Transverse colon (tissue), 4 donors: ENCODE data around the gene PIK3CB. TPM values are rescaled to one million over a fixed set of nuclear protein-coding genes. Genes with fewer than 3 reads are reported as not detected.

Experiments
- DNase-seq: peaks from one replicate; pipeline ENCODE4 v3.0.0-alpha.2; 2019
- H3K27ac ChIP-seq, 4 donors: fragments of 200-600 bp; sonication (generic); 2 replicates each; pipeline ENCODE4 v1.5.1; 2016 to 2018; ENCODE audit warnings: inconsistent platforms in 4 of 4
- H3K27me3 ChIP-seq: fragments of 200-600 bp; sonication (generic); 2 replicates; pipeline ENCODE4 v1.5.1; 2017; ENCODE audit warnings: inconsistent platforms
- H3K36me3 ChIP-seq, 4 donors: fragments of 200-600 bp; sonication (generic); 2 replicates each; pipeline ENCODE4 v1.5.1; 2017 to 2019; ENCODE audit warnings: inconsistent platforms in 4 of 4
- H3K4me1 ChIP-seq, 4 donors: fragments of 200-600 bp; sonication (generic); 2 replicates each; pipeline ENCODE4 v1.5.1; 2017 to 2020; ENCODE audit warnings: inconsistent platforms in 4 of 4
- H3K4me3 ChIP-seq, 4 donors: fragments of 200-600 bp; sonication (generic); 1 replicate in 1 of 4; 2 replicates in 3 of 4; pipeline versions ENCODE4 v1.5.1 to v1.6.1; 2017 to 2019; ENCODE audit warnings: inconsistent platforms in 4 of 4
- H3K9me3 ChIP-seq, 2 donors: fragments of 200-600 bp; sonication (generic); 2 replicates each; pipeline ENCODE4 v1.5.1; 2017 to 2019; ENCODE audit warnings: inconsistent platforms in 2 of 2
- EP300 ChIP-seq: sonication (generic); formaldehyde crosslinking; IDR thresholded peaks from one replicate; pipeline ENCODE4 v1.6.1; 2017; ENCODE audit warnings: antibody characterized with exemption, low read depth
- POLR2A ChIP-seq: fragments of 450-650 bp; IDR thresholded peaks from one replicate; pipeline ENCODE4 v1.6.1; 2016; ENCODE audit warnings: antibody characterized with exemption, mild to moderate bottlenecking, moderate library complexity
- POLR2AphosphoS5 ChIP-seq, 3 donors: sonication (generic); formaldehyde crosslinking; IDR thresholded peaks; one replicate each; pipeline ENCODE4 v1.6.1; 2016; ENCODE audit warnings: antibody characterized with exemption in 3 of 3
- WGBS, 2 donors: methylation state at CpG; one replicate each; pipeline ENCODE4 v1.1.5; 2018; ENCODE audit warnings: low coverage in 1 of 2; 5-methylcytosine and 5-hydroxymethylcytosine counted together
- in situ Hi-C, 4 donors: fragments of 200-750 bp; cut with MboI; loops; one replicate each; pipeline versions ENCODE4 v1.15.0 to v1.15.1; 2017; ENCODE audit warnings: low sequenced_read_pairs in 3 of 4, low pct_ligation_motif_present in 1 of 4, low pct_unique_long_range_greater_than_20kb in 1 of 4
- intact Hi-C: fragments of 100-400 bp; cut with DNase I; formaldehyde crosslinking; loops from one replicate; pipeline ENCODE4 v1.15.1; 2023; ENCODE audit warnings: low total_unique reads
- total RNA-seq, 4 donors: library from RNA; depleted of rRNA; stranded (reverse); fragments of >200 nt; gene quantifications; one replicate each; pipeline ENCODE4 v1.1.0, GENCODE V29; 2016
- TF ChIP-seq, protein P1 (sequence below), 5 experiments: fragments of 200-600 bp in 3 of 5; fragments of 450-650 bp in 2 of 5; sonication (generic) in 3 of 5; IDR thresholded peaks; 1 replicate in 2 of 5; 2 replicates in 3 of 5; pipeline ENCODE4 v1.5.1; 2016 to 2017; ENCODE audit warnings: antibody characterized with exemption in 5 of 5, inconsistent platforms in 3 of 5, mild to moderate bottlenecking in 2 of 5, moderate library complexity in 1 of 5

Gene PIK3CB
- total RNA-seq, 4 donors from 2014 or later = 52.4 to 98.4 (median 76.0) TPM

- Histone ChIP-seq H3K4me3 (no peak overlapping the region), H3K4me1 (peaks cover 0 to 5% (median 1%) of the 10 kb centered on the region in 4 donors), H3K9me3 (peaks cover 15 to 18% of the 10 kb centered on the region in 2 donors), H3K27ac (no peak overlapping the region), H3K27me3 (no peaks in the 10 kb centered on the region), H3K36me3 (peaks cover 0 to 50% (median 4%) of the 10 kb centered on the region in 4 donors)
- TF ChIP-seq POLR2A (no peak), POLR2AphosphoS5 (IDR thresholded peaks at IDR 0.05) (no peak), EP300 (no peak)
- TF ChIP-seq, protein P1, sequence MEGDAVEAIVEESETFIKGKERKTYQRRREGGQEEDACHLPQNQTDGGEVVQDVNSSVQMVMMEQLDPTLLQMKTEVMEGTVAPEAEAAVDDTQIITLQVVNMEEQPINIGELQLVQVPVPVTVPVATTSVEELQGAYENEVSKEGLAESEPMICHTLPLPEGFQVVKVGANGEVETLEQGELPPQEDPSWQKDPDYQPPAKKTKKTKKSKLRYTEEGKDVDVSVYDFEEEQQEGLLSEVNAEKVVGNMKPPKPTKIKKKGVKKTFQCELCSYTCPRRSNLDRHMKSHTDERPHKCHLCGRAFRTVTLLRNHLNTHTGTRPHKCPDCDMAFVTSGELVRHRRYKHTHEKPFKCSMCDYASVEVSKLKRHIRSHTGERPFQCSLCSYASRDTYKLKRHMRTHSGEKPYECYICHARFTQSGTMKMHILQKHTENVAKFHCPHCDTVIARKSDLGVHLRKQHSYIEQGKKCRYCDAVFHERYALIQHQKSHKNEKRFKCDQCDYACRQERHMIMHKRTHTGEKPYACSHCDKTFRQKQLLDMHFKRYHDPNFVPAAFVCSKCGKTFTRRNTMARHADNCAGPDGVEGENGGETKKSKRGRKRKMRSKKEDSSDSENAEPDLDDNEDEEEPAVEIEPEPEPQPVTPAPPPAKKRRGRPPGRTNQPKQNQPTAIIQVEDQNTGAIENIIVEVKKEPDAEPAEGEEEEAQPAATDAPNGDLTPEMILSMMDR (IDR thresholded peaks at IDR 0.05) = no peak
- 89 to 100% methylated on average over 3 to 5 of the region's 5 CpGs for WGBS, 2 donors
- DNase-seq = no peak
- in situ Hi-C loops = no loop called here
- intact Hi-C loops = no loop called here
These were observed 155.8 kb downstream of the PIK3CB start for GRCh38 chr3:138678874-138679392.

DNA sequence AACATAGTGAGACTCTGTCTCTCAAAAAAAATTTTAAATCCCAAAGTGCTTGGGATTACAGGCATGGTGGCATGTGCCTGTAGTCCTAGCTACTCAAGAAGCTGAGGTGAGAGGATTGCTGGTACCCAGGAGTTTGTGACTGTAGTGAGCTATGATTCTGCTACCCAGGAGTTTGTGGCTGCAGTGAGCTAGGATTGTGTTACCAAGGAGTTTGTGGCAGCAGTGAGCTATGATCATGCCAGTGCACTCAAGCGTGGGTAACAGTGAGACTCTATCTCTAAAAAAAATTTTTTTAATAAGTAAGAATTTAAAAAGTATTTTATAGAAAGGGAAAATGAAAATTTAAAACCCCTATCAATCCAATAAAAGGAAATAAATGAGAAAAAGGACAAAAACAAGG is 156.6 kb downstream of the PIK3CB start:
- TF ChIP-seq POLR2A = no peak
- TF ChIP-seq, protein P1 (IDR thresholded peaks at IDR 0.05) = no peak
- TF ChIP-seq EP300 = no peak
- TF ChIP-seq POLR2AphosphoS5 (IDR thresholded peaks at IDR 0.05) = no peak

GRCh38 chr3:138675393-138675792 is 159.3 kb downstream of the PIK3CB start:
- TF ChIP-seq POLR2A = no peak
- TF ChIP-seq EP300 = no peak
- TF ChIP-seq POLR2AphosphoS5 (IDR thresholded peaks at IDR 0.05) = no peak
- TF ChIP-seq, protein P1 (IDR thresholded peaks at IDR 0.05) = no peak
- peaks cover 0 to 40% (median 8%) of the 10 kb centered on the region in 4 donors for H3K4me1 ChIP-seq
- intact Hi-C loops (no loop called here), in situ Hi-C loops (no loop called here)
- no peak overlapping the region for H3K4me3 ChIP-seq
- H3K36me3 ChIP-seq = peaks cover 0 to 50% (median 4%) of the 10 kb centered on the region in 4 donors
- H3K27me3 ChIP-seq = no peaks in the 10 kb centered on the region
- H3K27ac ChIP-seq = no peak overlapping the region
- H3K9me3 ChIP-seq = peaks cover 15 to 18% of the 10 kb centered on the region in 2 donors
- WGBS, 2 donors = 86 to 100% methylated on average over 1 of the region's 1 CpG
- no peak for DNase-seq

More for the DNA sequence above, 156.6 kb downstream of the PIK3CB start:
- DNase-seq = no peak
- Histone ChIP-seq H3K9me3 (peaks cover 15 to 18% of the 10 kb centered on the region in 2 donors), H3K27ac (no peak overlapping the region), H3K4me3 (no peak overlapping the region), H3K27me3 (no peaks in the 10 kb centered on the region), H3K4me1 (peaks cover 0 to 14% (median 4%) of the 10 kb centered on the region in 4 donors), H3K36me3 (peaks cover 0 to 50% (median 4%) of the 10 kb centered on the region in 4 donors)
- in situ Hi-C loops (no loop called here), intact Hi-C loops (no loop called here)
- WGBS, 2 donors = 86 to 100% methylated on average over 1 of the region's 1 CpG

DNA sequence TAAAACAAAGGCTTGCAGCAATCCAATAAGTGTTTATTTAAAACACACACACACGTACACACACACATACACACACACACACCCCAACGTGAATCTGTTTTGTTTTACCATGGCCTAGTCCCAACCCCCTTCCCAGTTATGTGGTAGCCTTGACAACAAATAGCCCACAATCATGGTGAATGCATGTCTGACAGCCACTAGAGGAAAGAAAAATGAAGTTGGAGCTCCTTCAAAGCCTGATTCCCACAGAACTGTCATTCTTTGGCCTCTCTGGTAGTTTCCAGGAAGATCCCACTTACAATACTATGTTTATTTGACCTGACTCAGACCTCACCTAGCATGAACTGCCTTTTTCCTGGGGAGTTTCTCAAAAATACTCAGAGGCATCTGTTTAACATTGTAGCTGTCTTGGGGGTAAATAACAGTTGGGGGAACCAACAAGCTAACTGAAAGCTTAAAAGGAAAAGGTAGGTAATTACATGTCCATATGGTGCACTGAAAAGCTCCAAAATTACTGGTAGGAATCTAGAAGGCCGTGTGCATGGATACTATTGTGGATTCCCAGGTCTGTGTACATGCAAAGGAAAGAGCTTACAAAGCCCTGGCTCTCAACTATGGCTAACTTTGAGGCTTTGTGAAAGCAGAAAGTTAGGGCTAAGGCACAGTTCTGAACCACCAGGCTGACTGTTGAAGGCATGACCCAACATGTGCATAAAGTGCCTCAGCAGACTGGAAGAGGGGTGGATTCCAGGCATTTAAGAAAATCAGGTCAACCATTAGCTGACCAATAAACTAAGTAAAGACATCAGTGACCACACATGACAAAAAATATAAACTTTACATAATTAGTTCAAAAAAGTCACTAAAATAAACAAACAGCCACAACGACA is 160.8 kb downstream of the PIK3CB start:
- intact Hi-C loops = no loop called here
- Histone ChIP-seq H3K4me1 (peaks cover 0 to 53% (median 14%) of the 10 kb centered on the region in 4 donors), H3K4me3 (no peak overlapping the region), H3K36me3 (peaks cover 0 to 44% (median 4%) of the 10 kb centered on the region in 4 donors), H3K9me3 (peaks cover 15 to 18% of the 10 kb centered on the region in 2 donors), H3K27ac (peak overlapping the region in 1 of 4 donors; percentile 28), H3K27me3 (no peaks in the 10 kb centered on the region)
- TF ChIP-seq POLR2A (no peak), EP300 (no peak), POLR2AphosphoS5 (IDR thresholded peaks at IDR 0.05) (peak in 1 of 3 donors; percentile 30)
- TF ChIP-seq, protein P1 (IDR thresholded peaks at IDR 0.05) = no peak
- 54% methylated on average over 4 of the region's 4 CpGs for WGBS, 2 donors
- DNase-seq = no peak
- in situ Hi-C loops = no loop called here
